NB4 (cell line): ENCODE data around the gene CX3CR1.

ENCODE experiments used
- DNase-seq: peaks from one replicate; pipeline ENCODE4 v3.0.0; 2010; ENCODE audit warnings: low read depth
- H3K4me3 ChIP-seq: one replicate; pipeline ENCODE4 v1.5.1; 2011; ENCODE audit warnings: mild to moderate bottlenecking, low read depth, low read length, moderate library complexity
- CTCF ChIP-seq: IDR thresholded peaks from one replicate; pipeline ENCODE4 v1.5.1; 2012; ENCODE audit warnings: low read depth, low read length
- MAX ChIP-seq: IDR thresholded peaks from 2 replicates; pipeline ENCODE4 v1.6.1; 2011; ENCODE audit warnings: low read depth, low read length
- MYC ChIP-seq: IDR thresholded peaks from 2 replicates; pipeline ENCODE4 v1.6.1; 2011; ENCODE audit warnings: low read depth, low read length
- POLR2A ChIP-seq: IDR thresholded peaks from 2 replicates; pipeline ENCODE4 v1.6.1; 2011; ENCODE audit warnings: mild to moderate bottlenecking; ENCODE audit not compliant: insufficient read length; ENCODE audit errors: extremely low read depth

The CX3CR1 gene

GRCh38 chr3:39282057-39282456 lies 2.2 kb upstream of the CX3CR1 start:
- TF ChIP-seq MYC, result no peak
- no peak for TF ChIP-seq MAX
- no peak for TF ChIP-seq CTCF
- TF ChIP-seq POLR2A, result no peak
- DNase-seq, result no peak
- no peak overlapping the region for H3K4me3 ChIP-seq

- no peak for DNase-seq
- no peak for TF ChIP-seq MYC
- TF ChIP-seq MAX, result no peak
- TF ChIP-seq CTCF, result no peak
- no peak for TF ChIP-seq POLR2A
- no peak overlapping the region for H3K4me3 ChIP-seq
These were observed 1.7 kb upstream of the CX3CR1 start for GRCh38 chr3:39281533-39281932.

- no peak for TF ChIP-seq MAX
- TF ChIP-seq MYC, result no peak
- TF ChIP-seq POLR2A, result no peak
- TF ChIP-seq CTCF, result no peak
- H3K4me3 ChIP-seq, result no peak overlapping the region
- no peak for DNase-seq
These were observed 735 bp upstream of the CX3CR1 start for GRCh38 chr3:39280571-39280970.

GRCh38 chr3:39278616-39278935 lies 1.3 kb downstream of the CX3CR1 start:
- TF ChIP-seq MYC (no peak), MAX (no peak)
- DNase-seq, result no peak
- H3K4me3 ChIP-seq, result no peak overlapping the region

GRCh38 chr3:39277893-39278615 lies 1.8 kb downstream of the CX3CR1 start:
- TF ChIP-seq MAX (no peak), MYC (no peak), CTCF (no peak), POLR2A (no peak)
- no peak overlapping the region for H3K4me3 ChIP-seq
- DNase-seq, result no peak

- DNase-seq, result peak; percentile 39
- no peak overlapping the region for H3K4me3 ChIP-seq
- TF ChIP-seq POLR2A (no peak), MAX (no peak), MYC (no peak)
These were observed 3.1 kb downstream of the CX3CR1 start for GRCh38 chr3:39276746-39277145.
